Hematopoietic multipotent progenitor cell treated with erythropoietin and hydrocortisone succinate and interleukin-3 and kit ligand, for 15 days (in vitro differentiated cells): Measurements from ENCODE around the gene TMEM17.

Experiments used
- DNase-seq: peaks from one replicate; pipeline ENCODE4 v3.0.0-alpha.2; 2015; ENCODE audit warnings: low spot score

Gene TMEM17

GRCh38 chr2:62455957-62456692, 49.9 kb downstream of the TMEM17 start:
- DNase-seq, result no peak

GRCh38 chr2:62453955-62454354, 52.0 kb downstream of the TMEM17 start:
- DNase-seq, result no peak

GRCh38 chr2:62452701-62453454, 53.1 kb downstream of the TMEM17 start:
- no peak for DNase-seq

- DNase-seq, result no peak
These were observed 55.2 kb downstream of the TMEM17 start for GRCh38 chr2:62450716-62451191.
